PC-3 (cell line): ENCODE measurements around the gene RFX4. TPM values are rescaled to one million over a fixed set of nuclear protein-coding genes. Genes with fewer than 3 reads are reported as not detected.
A peak's percentile ranks its signal among the peaks of the same experiment; 100 is the strongest.

Experiments used
- ATAC-seq: fragments of 200-7000 bp; cut with Tn5 transposase; 2 replicates; pipeline ENCODE4 v1.9.1; 2020; ENCODE audit warnings: mild to moderate bottlenecking, moderate library complexity
- BruUV-seq: library from RNA; stranded (reverse); fragments of 400-500 nt; replicated peaks from 2 replicates; lab custom pipeline; 2021; lab: Mats Ljungman, UMichigan
- CTCF ChIA-PET: fragments of 300-600 bp; sonication (Branson Sonifier 250); formaldehyde crosslinking; loops from one replicate; lab custom pipeline; 2022; ENCODE audit warnings: antibody characterized with exemption; lab: Charles Lee
- POLR2A ChIA-PET: fragments of 300-600 bp; sonication (Branson Sonifier 250); formaldehyde crosslinking; loops from one replicate; lab custom pipeline; 2022; ENCODE audit warnings: antibody characterized with exemption; ENCODE audit not compliant: unreplicated experiment; lab: Charles Lee
- DNase-seq: peaks from one replicate; pipeline ENCODE4 v3.0.0-alpha.2; 2015
- H2AFZ ChIP-seq: fragments of 300-600 bp; sonication (generic); 2 replicates; pipeline ENCODE4 v1.6.0; 2016; ENCODE audit warnings: antibody characterized with exemption, low read length
- H3F3A ChIP-seq: fragments of 300-600 bp; sonication (generic); one replicate; pipeline ENCODE4 v1.6.0; 2017; ENCODE audit warnings: antibody characterized with exemption, low read length, control low read depth, mild to moderate bottlenecking; ENCODE audit not compliant: unreplicated experiment
- H3K27ac ChIP-seq: fragments of 300-600 bp; sonication (generic); 2 replicates; pipeline ENCODE4 v1.5.1; 2016; ENCODE audit warnings: mild to moderate bottlenecking, low read length
- H3K27me3 ChIP-seq: fragments of 300-600 bp; sonication (generic); 2 replicates; pipeline ENCODE4 v1.6.1; 2016; ENCODE audit warnings: low read length, mixed read lengths
- H3K36me3 ChIP-seq: fragments of 300-600 bp; sonication (generic); 2 replicates; pipeline ENCODE4 v1.6.1; 2016; ENCODE audit warnings: low read depth, mixed run types, low read length, mixed read lengths
- H3K4me1 ChIP-seq: fragments of 300-600 bp; sonication (generic); 2 replicates; pipeline ENCODE4 v1.5.1; 2016; ENCODE audit warnings: low read length; ENCODE audit not compliant: insufficient read depth
- H3K4me2 ChIP-seq: fragments of 300-600 bp; sonication (generic); 2 replicates; pipeline ENCODE4 v1.6.0; 2016; ENCODE audit warnings: low read length
- H3K4me3 ChIP-seq: fragments of 300-600 bp; sonication (generic); 2 replicates; pipeline ENCODE4 v1.5.1; 2016; ENCODE audit warnings: mild to moderate bottlenecking, low read length, mixed read lengths
- H3K79me2 ChIP-seq: fragments of 300-600 bp; sonication (generic); 2 replicates; pipeline ENCODE4 v1.6.1; 2017; ENCODE audit warnings: low read length, mixed read lengths
- H3K9ac ChIP-seq: fragments of 300-600 bp; sonication (generic); 2 replicates; pipeline ENCODE4 v1.6.0; 2016; ENCODE audit warnings: mild to moderate bottlenecking, low read length
- H3K9me2 ChIP-seq: fragments of 300-600 bp; sonication (generic); replicated peaks from 2 replicates; pipeline ENCODE4 v1.6.1; 2016; ENCODE audit warnings: mixed run types, low read length, mixed read lengths
- H3K9me3 ChIP-seq: fragments of 300-600 bp; sonication (generic); 2 replicates; pipeline ENCODE4 v1.6.1; 2016; ENCODE audit warnings: low read length, mixed read lengths
- H4K20me1 ChIP-seq: fragments of 300-600 bp; sonication (generic); 2 replicates; pipeline ENCODE4 v1.6.1; 2016; ENCODE audit warnings: low read length, mixed read lengths
- EZH2 ChIP-seq: fragments of 300-600 bp; sonication (generic); IDR thresholded peaks from one replicate; pipeline ENCODE4 v1.6.1; 2017; ENCODE audit warnings: antibody characterized with exemption, mild to moderate bottlenecking, low read length; ENCODE audit not compliant: unreplicated experiment
- EZH2phosphoT487 ChIP-seq: fragments of 300-600 bp; sonication (generic); IDR thresholded peaks from 2 replicates; pipeline ENCODE4 v1.6.1; 2018; ENCODE audit warnings: mild to moderate bottlenecking, antibody characterized with exemption, low read length, borderline replicate concordance
- intact Hi-C: fragments of 100-400 bp; cut with micrococcal nuclease; formaldehyde crosslinking; loops from 2 replicates; pipeline ENCODE4 v1.9.0; 2023
- total RNA-seq: library from RNA; depleted of rRNA; stranded (reverse); fragments of >200 nt; gene quantifications from 2 replicates; pipeline ENCODE4 v1.2.3, GENCODE V29; 2014
- TF ChIP-seq, protein P1 (sequence below): fragments of 300-600 bp; sonication (generic); conservative IDR thresholded peaks from 2 replicates; pipeline ENCODE4 v1.5.1; 2017; ENCODE audit warnings: antibody characterized with exemption, low read depth, mild to moderate bottlenecking, low read length

The RFX4 gene
- total RNA-seq, 1 experiment from 2014 or later, result not detected

DNA sequence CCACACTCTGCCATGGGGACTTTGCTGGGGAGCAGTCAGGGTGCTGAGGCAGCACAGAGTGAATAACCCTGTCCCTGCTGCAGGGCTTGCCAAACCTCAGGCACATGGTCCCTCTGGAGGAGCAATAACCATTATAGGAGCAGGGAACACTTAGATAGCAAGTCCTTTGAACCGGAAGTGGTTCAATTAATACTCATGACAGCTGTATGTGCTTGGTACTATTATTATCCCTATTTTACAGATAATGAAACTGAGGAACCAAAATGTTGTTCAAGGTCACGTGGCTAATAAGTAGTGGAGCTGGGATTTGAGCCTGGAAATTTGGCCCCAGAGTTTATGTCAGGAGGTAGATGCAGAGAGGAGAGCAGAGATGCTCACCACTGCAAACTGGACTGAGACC lies 49.0 kb downstream of the RFX4 start:
- H3K9ac ChIP-seq, result no peak overlapping the region
- no peaks in the 10 kb centered on the region for H4K20me1 ChIP-seq
- no peaks in the 10 kb centered on the region for H3F3A ChIP-seq
- H3K4me3 ChIP-seq, result no peak overlapping the region
- H3K36me3 ChIP-seq, result no peaks in the 10 kb centered on the region
- H3K27me3 ChIP-seq, result peaks cover 21% of the 10 kb centered on the region
- H3K4me1 ChIP-seq, result peaks cover 23% of the 10 kb centered on the region
- no peak overlapping the region for H3K27ac ChIP-seq
- no peak overlapping the region for H3K4me2 ChIP-seq
- TF ChIP-seq EZH2 (no peak), EZH2phosphoT487 (no peak)
- TF ChIP-seq, protein P1, sequence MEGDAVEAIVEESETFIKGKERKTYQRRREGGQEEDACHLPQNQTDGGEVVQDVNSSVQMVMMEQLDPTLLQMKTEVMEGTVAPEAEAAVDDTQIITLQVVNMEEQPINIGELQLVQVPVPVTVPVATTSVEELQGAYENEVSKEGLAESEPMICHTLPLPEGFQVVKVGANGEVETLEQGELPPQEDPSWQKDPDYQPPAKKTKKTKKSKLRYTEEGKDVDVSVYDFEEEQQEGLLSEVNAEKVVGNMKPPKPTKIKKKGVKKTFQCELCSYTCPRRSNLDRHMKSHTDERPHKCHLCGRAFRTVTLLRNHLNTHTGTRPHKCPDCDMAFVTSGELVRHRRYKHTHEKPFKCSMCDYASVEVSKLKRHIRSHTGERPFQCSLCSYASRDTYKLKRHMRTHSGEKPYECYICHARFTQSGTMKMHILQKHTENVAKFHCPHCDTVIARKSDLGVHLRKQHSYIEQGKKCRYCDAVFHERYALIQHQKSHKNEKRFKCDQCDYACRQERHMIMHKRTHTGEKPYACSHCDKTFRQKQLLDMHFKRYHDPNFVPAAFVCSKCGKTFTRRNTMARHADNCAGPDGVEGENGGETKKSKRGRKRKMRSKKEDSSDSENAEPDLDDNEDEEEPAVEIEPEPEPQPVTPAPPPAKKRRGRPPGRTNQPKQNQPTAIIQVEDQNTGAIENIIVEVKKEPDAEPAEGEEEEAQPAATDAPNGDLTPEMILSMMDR, result no peak
- ChIA-PET POLR2A (no interaction called here), CTCF (no interaction called here)
- ATAC-seq, result no peak
- no TSS peak for BruUV-seq
- no peak for DNase-seq
- no peaks in the 10 kb centered on the region for H3K9me3 ChIP-seq
- intact Hi-C loops, result no loop called here
- no peaks in the 10 kb centered on the region for H3K9me2 ChIP-seq
- no peak overlapping the region for H2AFZ ChIP-seq
- H3K79me2 ChIP-seq, result no peaks in the 10 kb centered on the region

DNA sequence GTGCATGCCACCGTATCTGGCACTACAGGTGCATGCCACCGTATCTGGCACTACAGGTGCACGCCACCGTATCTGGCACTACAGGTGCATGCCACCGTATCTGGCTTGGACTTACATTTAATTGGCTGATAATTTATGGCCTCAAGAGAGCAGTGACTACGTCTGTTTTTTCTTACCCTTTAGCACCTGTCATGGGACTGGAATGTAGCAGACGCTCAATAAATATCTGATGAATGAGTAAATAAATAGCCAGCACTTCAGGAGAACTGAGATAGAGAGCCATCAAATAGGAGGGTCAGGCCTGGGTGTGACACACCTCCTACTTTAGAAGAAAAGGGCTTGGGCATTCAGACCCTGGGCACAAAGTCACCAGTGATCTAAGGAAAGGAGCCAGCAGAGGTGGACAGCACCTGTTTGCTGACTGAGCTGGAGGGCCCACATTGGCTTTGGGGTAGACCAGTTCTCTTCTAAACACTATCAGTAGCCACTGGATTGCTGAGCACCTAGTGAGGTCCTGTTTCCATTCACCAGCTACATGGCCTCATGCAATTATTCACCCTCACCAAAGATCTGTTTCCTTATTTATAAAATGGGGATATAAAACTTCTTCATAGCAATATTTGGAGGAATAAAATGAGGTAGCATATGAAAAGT lies 50.1 kb downstream of the RFX4 start:
- Histone ChIP-seq H3K4me2 (no peak overlapping the region), H4K20me1 (no peaks in the 10 kb centered on the region), H3K27ac (no peak overlapping the region), H3K9me2 (no peaks in the 10 kb centered on the region), H3F3A (no peaks in the 10 kb centered on the region), H3K9me3 (no peaks in the 10 kb centered on the region), H3K9ac (no peak overlapping the region), H3K27me3 (peaks cover 25% of the 10 kb centered on the region), H3K36me3 (no peaks in the 10 kb centered on the region), H3K4me1 (peaks cover 23% of the 10 kb centered on the region), H3K4me3 (no peak overlapping the region), H3K79me2 (no peaks in the 10 kb centered on the region), H2AFZ (no peak overlapping the region)
- POLR2A ChIA-PET, result no interaction called here
- CTCF ChIA-PET, result no interaction called here
- DNase-seq (peak; percentile 67), ATAC-seq (peak; percentile 55)
- TF ChIP-seq, protein P1, result no peak
- TF ChIP-seq EZH2 (no peak), EZH2phosphoT487 (no peak)
- intact Hi-C loops, result no loop called here
- no TSS peak for BruUV-seq

DNA sequence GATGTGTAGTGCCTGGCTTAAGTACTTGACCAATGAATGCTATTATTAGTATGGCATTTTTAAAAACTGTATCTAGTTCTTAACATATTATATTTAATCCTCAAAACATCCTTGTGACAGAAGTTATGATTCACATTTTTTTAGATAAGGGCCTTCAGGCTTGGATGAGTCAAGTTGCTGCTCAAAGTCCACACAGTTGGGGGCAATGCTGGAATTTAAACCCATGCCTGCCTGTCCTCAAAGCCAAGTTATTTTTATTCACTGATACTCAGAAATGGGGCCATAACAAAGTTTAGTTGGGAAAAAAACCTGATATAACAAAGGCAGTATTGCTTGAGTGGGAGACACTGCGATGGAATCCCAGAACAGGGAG lies 50.6 kb downstream of the RFX4 start:
- peak; percentile 27 for DNase-seq
- H3K9me2 ChIP-seq, result no peaks in the 10 kb centered on the region
- H3K4me1 ChIP-seq, result peaks cover 23% of the 10 kb centered on the region
- H3K79me2 ChIP-seq, result no peaks in the 10 kb centered on the region
- H3K4me2 ChIP-seq, result no peak overlapping the region
- H3K36me3 ChIP-seq, result no peaks in the 10 kb centered on the region
- H2AFZ ChIP-seq, result no peak overlapping the region
- no TSS peak for BruUV-seq
- H3K9ac ChIP-seq, result no peak overlapping the region
- POLR2A ChIA-PET, result no interaction called here
- no peaks in the 10 kb centered on the region for H3K9me3 ChIP-seq
- peaks cover 25% of the 10 kb centered on the region for H3K27me3 ChIP-seq
- H3K27ac ChIP-seq, result no peak overlapping the region
- intact Hi-C loops, result no loop called here
- ATAC-seq, result no peak
- TF ChIP-seq, protein P1, result no peak
- no peak for TF ChIP-seq EZH2phosphoT487
- no peak for TF ChIP-seq EZH2
- H3F3A ChIP-seq, result no peaks in the 10 kb centered on the region
- H3K4me3 ChIP-seq, result no peak overlapping the region
- H4K20me1 ChIP-seq, result no peaks in the 10 kb centered on the region
- CTCF ChIA-PET, result no interaction called here
